HepG2 (cell line): ENCODE measurements around the gene KLHL5. TPM values are rescaled to one million over a fixed set of nuclear protein-coding genes. Genes with fewer than 3 reads are reported as not detected.
A peak's percentile ranks its signal among the peaks of the same experiment; 100 is the strongest.

Source experiments
- AHDC1 ChIP-seq: sonication (generic); formaldehyde crosslinking; IDR thresholded peaks from 2 replicates; pipeline ENCODE4 v1.5.1; 2020; ENCODE audit warnings: mild to moderate bottlenecking, missing genetic modification reagents, borderline replicate concordance
- E2F2 ChIP-seq: sonication (generic); formaldehyde crosslinking; IDR thresholded peaks from 2 replicates; pipeline ENCODE4 v1.4.0; 2020; ENCODE audit warnings: missing genetic modification reagents, borderline replicate concordance
- FOXA3 ChIP-seq: IDR thresholded peaks from 2 replicates; pipeline ENCODE4 v1.6.1; 2016; ENCODE audit warnings: missing genetic modification reagents, missing compliant biosample characterization
- HOMEZ ChIP-seq: IDR thresholded peaks from 2 replicates; pipeline ENCODE4 v1.6.1; 2016; ENCODE audit warnings: low read depth
- ISL2 ChIP-seq: sonication (generic); formaldehyde crosslinking; IDR thresholded peaks from 2 replicates; pipeline ENCODE4 v1.5.0; 2020; ENCODE audit warnings: missing genetic modification reagents
- MED1 ChIP-seq: sonication (generic); formaldehyde crosslinking; IDR thresholded peaks from 2 replicates; pipeline ENCODE4 v1.4.0; 2020; ENCODE audit warnings: missing genetic modification reagents
- SATB2 ChIP-seq: sonication (generic); formaldehyde crosslinking; IDR thresholded peaks from 2 replicates; pipeline ENCODE4 v1.5.0; 2020; ENCODE audit warnings: missing genetic modification reagents
- TBX2 ChIP-seq: sonication (generic); formaldehyde crosslinking; IDR thresholded peaks from 2 replicates; pipeline ENCODE4 v1.5.0; 2020; ENCODE audit warnings: missing genetic modification reagents, mild to moderate bottlenecking, borderline replicate concordance
- ZNF331 ChIP-seq: sonication (generic); formaldehyde crosslinking; IDR thresholded peaks from 2 replicates; pipeline ENCODE4 v1.4.0; 2020; ENCODE audit warnings: missing genetic modification reagents
- ZNF430 ChIP-seq: sonication (generic); formaldehyde crosslinking; IDR thresholded peaks from 2 replicates; pipeline ENCODE4 v1.9.0; 2021; ENCODE audit warnings: mild to moderate bottlenecking, missing genetic modification reagents
- ZNF552 ChIP-seq: sonication (generic); formaldehyde crosslinking; IDR thresholded peaks from 2 replicates; pipeline ENCODE4 v1.9.0; 2022; ENCODE audit warnings: missing genetic modification reagents, mild to moderate bottlenecking, borderline replicate concordance
- ZNF776 ChIP-seq: sonication (generic); formaldehyde crosslinking; IDR thresholded peaks from 2 replicates; pipeline ENCODE4 v1.4.0; 2020; ENCODE audit warnings: mild to moderate bottlenecking, missing genetic modification reagents
- polyA plus RNA-seq, 8 experiments: library from polyadenylated mRNA; depleted of rRNA in 3 of 8; stranded (reverse) in 7 of 8; unstranded in 1 of 8; fragments of >200 nt; fragmentation: Illumina TruSeq in 4 of 8; extraction: Trizol in 4 of 8; gene quantifications; 2 replicates each; pipeline versions ENCODE4 v1.2.1 to v1.2.3, GENCODE V29; 2011 to 2016; ENCODE audit warnings: low read depth in 4 of 8, missing spikeins in 1 of 8, mixed read lengths in 1 of 8; ENCODE audit not compliant: insufficient read depth in 1 of 8
- total RNA-seq, 5 experiments: library from RNA; depleted of rRNA; stranded (reverse); fragments of >200 nt; fragmentation: Illumina TruSeq; extraction: Trizol; gene quantifications; 2 replicates each; pipeline ENCODE4 v1.2.3, GENCODE V29; 2016; ENCODE audit warnings: low read depth in 1 of 5

The KLHL5 gene
- total and polyA plus RNA-seq, 2 of the 13 experiments (the other 11 are each of a cell fraction or from before 2014, with no cell fraction given) = 36.2 to 38.7 TPM

- TF ChIP-seq E2F2 (CRISPR knock-in tag) (no peak), AHDC1 (CRISPR knock-in tag) (peak; percentile 71; the same call in 1 of the 2 replicates), HOMEZ (CRISPR knock-in tag) (peak; percentile 30; the same call in 1 of the 2 replicates), FOXA3 (CRISPR knock-in tag) (peak; percentile 91), ZNF552 (CRISPR knock-in tag) (no peak), ZNF331 (CRISPR knock-in tag) (peak; percentile 34; the same call in 1 of the 2 replicates), ZNF430 (CRISPR knock-in tag) (peak; percentile 65; the same call in 1 of the 2 replicates), TBX2 (CRISPR knock-in tag) (peak; percentile 62; the same call in 1 of the 2 replicates), MED1 (CRISPR knock-in tag) (peak; percentile 61; the same call in 1 of the 2 replicates), SATB2 (CRISPR knock-in tag) (0 out of 2 replicates have a peak, but pooled peaks have one; percentile 7), ISL2 (CRISPR knock-in tag) (peak; percentile 58; the same call in 1 of the 2 replicates), ZNF776 (CRISPR knock-in tag) (no peak)
- TF ChIP-seq, all 625 proteins: peak for 92
Measured at GRCh38 chr4:39043058-39043860, 18.8 kb upstream of the KLHL5 start (continued).
